GM03348 (cell line): ENCODE measurements around the gene ATG13.
"Not testable (repeated sequence)": the region's sequence is repeated elsewhere in the genome, so short reads cannot be mapped to it uniquely, and the experiment has no call there.

ENCODE experiments used
- DNase-seq: peaks from one replicate; pipeline ENCODE4 v3.0.0; 2012; ENCODE audit warnings: low spot score

Gene ATG13

DNA sequence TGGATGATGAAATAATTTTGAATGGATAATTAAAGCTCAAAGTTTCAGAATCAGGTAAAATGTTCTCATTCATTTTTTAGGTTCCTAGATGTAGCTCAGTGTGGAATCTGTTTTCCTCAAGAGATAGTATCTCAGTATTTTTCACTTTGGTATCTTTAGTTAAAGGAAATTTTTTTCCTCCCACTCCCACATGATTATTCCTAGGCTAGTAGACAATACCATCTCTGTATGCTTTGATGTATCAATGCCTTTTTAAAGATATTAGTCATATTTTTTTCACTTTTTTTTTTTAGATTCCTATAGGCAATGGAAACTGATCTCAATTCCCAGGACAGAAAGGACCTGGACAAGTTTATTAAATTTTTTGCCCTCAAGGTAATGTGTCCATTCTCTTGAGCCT is 26.6 kb downstream of the ATG13 start:
- DNase-seq: no peak

DNA sequence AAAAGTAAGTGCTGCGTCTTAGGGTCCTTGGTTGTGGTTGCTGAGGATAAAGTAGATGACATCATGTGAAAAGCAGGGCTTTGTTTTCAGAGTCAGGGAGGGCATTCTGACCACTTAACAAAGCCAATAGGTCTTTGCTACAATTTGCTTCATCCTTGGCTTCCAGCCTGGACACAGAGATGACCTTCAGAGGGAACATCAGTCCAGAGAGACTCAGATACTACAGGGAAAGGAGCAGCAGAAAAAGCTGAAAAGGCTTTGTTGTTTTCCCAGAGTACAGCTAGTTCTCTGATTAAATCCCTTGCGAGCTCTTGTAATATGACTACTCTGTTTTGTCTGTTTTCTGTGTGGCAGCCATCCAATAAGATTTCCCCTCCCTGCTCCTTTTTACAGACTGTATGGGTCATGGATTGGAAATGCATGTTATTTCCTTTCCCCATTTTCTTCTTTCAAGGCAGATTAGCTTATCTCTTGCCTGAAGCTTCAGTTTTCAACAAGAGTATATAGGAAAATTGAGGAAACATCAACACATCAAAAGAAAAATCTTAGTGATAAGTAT is 31.9 kb downstream of the ATG13 start:
- DNase-seq: peak; percentile 86

DNA sequence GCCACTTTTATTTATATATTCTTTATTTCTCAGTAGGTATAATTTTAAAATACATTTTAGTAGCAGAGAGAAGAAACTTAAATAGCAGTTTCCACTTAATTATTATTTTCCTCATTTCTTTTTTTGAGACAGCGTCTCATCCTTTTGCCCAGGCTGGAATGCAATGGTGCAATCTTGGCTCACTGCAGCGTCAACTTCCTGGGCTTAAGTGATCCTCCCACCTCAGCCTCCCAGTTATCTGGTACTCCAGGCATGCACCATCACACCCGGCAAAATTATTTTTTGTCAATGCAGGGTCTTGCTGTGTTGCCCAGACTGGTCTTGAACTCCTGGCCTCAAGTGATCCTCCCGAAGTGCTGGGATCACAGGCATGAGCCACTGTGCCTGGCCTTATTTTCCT is 38.3 kb downstream of the ATG13 start:
- DNase-seq: no peak

DNA sequence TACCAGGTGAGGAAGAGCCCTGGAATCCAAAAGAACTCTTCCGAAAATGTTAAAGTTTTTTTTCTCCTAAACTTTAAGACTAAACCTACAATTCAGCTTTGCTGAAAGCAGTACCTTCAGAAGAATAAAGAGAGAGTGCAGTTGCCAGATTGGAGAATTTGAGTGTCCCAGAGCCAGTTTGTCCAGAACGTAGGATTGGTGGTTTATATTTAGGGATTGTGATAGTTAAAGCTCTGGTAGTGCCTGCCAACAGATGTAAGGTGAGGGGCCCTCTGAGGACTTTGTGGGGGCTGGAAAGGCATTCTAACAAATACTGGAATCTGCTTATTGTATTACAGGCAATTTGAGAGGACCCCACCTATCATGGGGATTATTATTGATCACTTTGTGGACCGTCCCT is 39.8 kb downstream of the ATG13 start:
- no peak for DNase-seq

DNA sequence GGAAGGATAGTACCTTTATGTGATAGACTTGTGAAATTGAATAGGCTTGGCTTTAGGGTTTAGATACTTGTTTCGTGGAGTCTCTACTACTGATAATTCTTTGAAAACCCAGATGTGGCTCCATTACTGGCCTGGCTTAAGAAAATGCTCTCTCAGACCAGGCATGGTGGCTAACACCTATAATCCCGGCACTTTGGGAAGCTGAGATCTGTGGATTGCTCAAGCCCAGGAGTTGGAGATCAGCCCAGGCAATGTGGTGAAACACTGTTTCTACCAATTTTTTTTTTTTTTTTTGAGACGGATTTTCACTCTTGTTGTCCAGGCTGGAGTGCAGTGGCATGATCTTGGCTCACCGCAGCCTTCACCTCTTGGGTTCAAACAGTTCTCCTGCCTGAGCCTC is 40.9 kb downstream of the ATG13 start:
- DNase-seq: peak; percentile 27

DNA sequence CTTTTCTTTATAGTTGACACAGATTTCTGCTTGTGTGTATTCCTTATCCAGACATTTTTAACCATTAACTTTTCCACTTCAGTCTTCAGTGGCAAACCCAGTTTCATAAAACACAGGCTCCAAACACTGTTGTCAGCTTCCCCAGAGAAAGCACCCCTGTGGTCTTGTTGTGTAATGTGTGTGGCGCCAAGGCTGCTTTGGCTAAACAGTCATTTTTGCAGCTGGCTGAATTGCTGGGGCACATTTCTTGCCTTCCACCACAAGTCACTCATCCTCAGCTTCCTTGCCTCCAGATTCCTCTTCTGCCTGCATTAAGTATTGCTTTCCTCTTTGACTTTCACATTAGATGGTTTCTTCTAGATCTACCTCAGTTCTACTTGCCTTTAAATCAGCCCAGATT is 42.6 kb downstream of the ATG13 start:
- peak; percentile 62 for DNase-seq

DNA sequence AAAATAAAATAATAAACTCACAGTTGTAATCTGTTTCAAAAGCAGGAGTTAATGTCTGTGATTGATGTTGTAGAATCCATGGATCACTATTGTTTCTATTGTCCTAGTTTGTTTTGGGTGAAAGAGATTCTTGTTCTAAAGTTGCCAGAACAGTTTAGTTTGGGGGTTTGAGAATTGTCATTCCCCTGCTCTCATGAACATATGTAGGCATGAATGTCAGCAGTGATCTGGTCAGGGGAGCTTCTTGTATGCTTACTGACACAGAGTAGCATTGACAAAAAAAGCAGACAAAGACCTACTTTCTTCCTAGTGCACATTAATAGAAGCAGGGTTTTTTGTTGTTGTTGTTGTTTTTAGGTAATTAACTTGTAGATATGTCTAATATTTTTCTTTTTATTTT is 44.5 kb downstream of the ATG13 start:
- DNase-seq: no peak

DNA sequence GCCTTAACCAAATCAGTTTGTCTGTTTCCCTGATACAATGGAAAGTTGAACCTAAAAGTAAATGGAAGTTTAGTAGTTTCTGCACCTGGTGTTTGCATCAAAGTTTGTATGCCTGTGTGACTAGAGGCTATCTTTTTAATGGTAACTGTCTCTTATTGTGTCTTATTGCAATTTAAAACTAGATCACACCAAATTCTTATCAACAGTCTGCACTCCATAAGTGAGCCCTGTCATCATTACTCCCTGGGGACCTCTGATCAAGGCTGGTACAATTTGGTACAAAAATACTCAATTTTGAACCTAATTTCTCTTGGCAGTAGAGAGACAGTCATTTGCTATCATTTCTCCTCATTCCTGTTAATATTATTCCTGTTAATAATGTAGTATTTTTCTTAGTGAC is 45.0 kb downstream of the ATG13 start:
- DNase-seq: no peak

DNA sequence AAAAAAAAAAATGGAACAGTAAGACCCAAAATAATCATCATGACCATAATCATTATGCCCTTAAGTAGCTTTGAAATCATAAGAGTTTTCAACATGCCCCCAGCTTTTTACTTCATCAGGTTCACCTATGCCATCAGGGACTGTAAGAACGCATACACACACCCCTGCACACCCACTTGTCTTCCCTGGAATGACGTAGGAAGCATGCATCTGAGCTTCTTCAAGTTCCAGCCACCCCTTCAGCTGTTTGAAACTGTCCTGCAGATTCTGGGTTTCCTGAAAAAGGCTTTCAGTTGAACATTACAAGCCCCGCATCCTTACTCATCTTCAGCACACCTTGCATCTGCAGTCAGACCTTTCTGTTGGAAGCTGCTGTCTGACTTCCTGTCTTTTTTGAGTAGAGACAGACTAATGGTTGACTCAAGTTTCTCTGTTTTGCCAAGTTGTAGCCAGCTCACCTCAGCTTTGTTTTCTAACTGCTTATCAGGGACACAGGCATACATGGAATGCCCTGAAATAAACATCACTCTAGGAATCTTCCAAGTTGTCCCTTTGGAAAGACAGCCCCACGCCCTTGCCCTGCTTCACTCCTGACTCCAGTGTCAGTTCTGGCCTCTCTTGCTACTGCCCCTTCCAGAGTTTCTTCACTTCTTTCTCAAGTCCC is 46.1 kb downstream of the ATG13 start:
- DNase-seq: no peak

DNA sequence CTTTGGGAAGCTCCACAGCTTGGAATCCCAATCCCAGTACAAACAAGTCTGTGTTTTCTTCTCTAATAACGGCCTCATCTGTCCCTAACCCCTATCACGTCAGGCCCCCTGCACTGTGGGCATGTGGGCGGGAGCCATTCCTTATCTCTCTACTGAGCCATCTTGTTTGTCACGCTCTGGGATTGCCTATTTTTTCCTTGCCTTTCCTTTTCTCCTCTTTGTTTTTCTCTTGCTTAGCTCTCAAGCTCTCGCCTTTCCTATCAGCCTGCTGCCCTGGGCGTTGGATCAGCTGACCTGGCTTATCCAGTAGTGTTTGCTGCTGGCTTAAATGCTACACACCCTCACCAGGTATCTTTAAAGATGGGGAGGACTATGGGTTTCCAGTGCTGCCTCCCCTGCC is 47.3 kb downstream of the ATG13 start:
- DNase-seq: no peak

DNA sequence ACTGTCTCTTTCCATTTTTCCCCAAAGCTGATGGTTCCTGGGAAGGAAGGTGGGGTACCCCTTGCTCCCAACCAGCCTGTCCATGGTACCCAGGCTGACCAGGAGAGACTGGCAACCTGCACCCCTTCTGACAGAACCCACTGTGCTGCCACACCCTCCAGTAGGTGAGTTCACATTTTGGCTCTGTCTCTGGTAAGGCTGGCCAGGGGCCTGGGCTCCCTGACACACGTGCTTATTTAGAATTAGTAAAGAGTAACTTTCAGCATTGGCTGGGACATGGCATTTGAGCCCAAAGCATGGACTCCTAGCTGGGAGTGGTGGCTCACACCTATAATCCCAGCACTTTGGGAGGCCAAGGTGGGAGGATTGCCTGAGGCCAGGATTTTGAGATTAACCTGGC is 48.0 kb downstream of the ATG13 start:
- DNase-seq: no peak

DNA sequence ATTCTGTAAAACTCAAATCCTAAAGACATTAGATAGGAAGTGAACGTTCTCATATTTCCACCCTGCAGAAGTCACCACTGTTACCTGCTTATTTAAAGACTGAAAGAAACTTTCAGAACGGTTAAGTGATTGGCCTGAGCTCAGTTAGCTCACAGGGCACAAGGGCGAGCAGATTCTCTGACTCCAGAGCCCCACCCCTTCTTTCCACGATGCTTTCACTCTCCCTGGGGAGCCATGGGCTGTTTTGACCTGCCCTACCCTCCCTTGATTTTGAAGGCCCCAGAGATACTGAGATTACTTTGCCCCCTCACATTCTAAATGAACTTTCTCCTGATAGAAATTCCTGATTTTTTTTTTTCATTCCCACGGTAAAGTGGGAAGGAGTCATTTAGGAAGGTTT is 49.2 kb downstream of the ATG13 start:
- DNase-seq: no peak

DNA sequence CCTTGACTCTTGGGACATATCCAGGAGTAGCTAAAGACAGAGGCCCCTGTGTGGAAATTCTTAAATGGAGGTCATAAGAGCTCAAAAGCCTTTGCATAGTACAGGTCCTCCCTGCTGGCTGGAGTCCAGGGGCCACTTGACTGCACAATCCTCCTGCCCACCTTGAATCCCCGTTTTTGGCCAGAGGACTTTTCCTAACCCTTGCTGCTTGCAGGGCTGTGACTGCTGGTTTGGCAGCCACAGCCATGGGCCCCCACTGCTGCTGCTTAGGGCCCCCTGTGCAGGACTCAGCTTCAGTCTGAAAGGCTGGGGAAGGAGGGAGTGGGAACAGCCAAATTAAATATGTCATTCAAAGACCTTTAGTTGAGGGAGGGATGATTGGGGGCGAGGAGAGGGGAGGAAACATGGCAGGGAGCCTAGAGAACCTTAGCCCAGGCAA is 49.7 kb downstream of the ATG13 start:
- DNase-seq: no peak

DNA sequence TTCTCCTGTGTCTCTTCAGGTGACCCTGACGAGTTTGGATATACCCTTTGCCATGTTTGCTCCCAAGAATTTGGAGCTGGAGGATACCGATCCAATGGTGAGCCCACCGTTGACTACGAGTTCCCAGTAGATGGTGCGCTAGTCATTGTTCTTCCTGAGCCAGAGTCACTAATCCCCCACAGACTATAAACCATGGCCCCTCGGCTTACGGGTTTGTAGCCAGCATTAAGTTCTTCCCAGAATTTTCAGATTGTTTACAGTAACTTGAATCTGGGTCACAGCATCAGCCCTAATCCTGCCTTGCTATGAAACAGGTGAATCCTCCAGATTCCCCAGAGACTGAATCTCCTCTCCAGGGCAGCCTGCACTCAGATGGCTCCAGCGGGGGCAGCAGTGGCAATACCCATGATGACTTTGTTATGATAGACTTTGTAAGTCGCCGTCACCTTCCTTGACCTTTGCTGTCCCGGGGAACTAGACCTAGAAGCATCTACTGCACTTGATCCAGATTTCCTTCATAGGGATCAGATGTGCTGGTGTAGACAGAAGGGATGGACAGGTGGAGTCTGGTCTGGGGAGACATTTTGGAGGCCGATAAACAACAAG is 51.2 kb downstream of the ATG13 start:
- DNase-seq: no peak

DNA sequence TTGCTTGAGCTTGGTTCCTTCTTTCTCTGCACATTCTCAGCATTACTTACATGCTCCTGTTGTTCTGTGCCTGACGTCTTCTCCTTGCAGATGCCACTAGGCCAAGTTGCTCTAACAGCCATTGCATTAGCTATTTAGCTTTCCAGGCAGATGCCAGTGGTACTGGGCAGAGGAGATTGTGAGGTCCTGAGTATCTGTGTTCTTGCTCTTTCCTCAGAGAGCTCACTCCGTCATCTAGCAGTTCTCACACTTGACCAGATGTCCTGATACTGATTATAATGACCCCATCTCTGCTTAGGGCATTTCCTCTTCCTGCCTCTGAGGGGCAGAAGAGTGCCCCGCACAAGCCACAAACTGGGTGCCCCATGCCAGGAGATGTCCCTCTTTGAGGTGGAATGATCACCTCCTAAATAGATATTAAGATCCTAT is 52.4 kb downstream of the ATG13 start:
- DNase-seq: no peak

DNA sequence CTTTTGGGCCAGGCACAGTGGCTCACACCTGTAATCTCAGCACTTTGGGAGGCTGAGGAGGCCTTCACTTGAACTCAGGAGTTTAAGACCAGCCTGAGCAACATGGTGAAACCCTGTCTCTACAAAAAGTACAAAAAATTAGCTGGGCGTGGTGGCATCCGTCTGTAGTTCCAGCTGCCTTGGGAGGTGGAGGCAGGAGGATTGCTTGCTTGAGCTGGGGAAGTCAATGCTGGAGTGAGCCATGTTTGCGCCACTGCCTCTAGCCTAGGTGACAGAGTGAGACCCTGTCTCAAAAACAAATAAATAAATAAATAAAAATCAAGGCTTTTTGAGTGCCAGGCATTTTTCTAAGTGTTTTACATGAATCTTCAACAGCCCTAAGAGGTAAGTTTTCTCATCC is 53.2 kb downstream of the ATG13 start:
- DNase-seq: not testable (repeated sequence)

DNA sequence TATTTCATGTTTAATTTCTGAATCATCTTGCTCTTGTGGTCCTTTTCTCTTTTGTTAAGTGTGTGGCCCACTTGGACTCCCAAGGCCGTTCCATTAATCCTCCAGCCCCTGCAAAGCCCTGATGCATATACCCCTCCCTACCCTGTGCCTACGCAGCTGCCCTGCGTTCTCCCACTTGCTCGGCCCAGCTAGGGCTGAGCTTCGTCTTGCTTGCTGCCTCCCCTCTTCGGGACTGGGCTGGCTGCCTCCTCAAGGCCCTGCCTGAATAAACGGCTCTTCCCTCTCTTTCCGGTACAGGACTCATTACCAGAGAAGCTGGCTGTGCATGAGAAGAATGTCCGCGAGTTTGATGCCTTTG is 54.6 kb downstream of the ATG13 start:
- DNase-seq: no peak

DNA sequence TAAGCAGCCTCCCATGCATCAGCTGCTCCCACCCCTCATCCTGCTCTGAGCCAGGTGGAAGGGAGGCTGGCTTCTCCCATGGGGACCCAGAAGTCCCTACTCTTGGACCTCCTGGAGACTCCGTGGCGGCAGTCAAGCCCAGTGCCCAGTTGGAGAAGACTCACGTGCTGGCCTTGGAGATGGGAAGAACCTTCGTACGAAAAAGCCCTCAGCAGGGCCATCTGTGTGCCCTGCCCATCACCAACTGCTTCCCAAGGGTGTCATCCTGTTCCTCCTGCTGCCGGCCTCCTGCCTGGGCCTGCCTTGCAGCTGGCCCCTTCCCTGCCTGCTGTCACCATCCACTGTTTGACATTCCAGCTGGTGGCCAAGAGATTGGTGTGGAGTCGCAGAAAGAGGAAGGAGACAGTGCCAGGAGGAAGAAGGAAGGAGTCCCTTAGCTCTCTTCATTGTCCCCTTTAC is 55.1 kb downstream of the ATG13 start:
- DNase-seq: no peak

DNA sequence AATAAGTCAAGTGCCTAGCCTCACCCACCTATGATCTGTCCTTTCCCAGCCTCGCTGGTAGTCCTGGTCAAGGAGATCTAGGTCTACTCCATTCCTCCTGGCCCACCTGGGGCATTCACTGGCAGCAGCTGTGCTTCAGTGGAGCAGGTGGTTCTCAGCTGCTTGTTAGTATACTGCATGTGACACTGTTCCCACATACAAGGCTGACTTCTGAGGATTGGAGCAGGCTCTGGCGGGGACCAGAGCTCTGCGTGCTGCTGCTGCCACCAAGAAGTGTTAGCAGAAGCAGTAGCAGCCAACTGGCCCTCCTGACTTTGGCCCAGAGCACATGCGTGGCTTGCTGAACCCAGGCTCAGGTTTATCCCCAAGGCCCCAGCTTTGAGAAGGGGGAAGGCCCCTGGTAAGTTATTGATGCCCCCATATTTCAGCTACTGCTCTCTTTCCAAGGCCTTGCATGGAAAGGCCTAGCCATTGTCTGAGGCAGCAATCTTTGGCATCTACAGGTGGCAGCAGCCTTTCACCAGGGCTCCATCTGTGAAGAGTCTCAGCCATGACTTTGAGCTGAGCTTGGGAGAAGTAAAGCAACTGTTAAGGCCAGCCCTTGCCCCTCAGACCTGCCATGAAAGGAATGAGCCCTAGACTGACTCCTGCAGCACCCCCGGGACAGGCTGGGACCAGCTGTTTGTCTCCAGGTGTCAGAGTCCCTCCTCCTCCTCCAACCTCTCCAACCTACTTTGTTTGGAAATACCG is 56.5 kb downstream of the ATG13 start:
- no peak for DNase-seq

DNA sequence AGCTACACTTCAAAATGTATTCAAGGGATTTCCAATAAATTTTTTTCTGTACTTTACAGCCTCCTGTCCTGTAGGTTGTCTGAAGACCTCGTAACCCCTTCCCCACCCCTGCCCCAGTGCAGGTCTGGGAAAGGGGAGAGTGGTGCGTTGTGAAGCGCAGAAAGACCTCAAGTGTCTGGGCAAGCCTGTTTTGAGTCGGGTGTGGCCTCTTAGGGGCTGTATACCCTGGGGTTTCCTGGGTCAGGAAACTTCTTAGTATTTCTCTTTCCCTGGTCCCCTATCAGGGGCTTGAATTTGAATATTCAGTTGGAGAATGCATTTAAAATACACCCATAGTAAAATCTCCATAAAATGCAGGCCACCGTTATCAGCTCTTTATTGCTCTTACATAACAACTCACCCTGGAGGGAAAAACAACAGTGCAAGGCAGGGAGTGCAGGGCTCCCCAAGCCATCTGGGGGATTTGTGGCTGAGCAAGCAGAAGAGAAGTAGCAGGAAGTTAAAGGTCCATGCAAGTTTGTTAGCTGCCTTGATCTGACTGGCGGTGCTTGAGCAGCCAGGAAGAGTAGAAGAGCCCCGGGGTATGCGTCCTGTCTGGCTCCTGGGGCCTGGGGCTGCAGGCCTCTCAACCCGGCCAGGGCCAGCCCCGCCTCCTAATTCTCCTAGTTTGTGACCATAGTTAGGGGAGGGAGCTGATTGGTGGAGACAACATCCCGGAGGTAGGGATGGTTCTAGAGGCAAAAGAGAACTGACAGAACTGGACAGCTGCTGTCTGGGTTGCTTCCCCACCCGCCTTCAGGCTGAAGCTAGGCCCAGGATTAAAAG is 57.3 kb downstream of the ATG13 start:
- peak; percentile 37 for DNase-seq

DNA sequence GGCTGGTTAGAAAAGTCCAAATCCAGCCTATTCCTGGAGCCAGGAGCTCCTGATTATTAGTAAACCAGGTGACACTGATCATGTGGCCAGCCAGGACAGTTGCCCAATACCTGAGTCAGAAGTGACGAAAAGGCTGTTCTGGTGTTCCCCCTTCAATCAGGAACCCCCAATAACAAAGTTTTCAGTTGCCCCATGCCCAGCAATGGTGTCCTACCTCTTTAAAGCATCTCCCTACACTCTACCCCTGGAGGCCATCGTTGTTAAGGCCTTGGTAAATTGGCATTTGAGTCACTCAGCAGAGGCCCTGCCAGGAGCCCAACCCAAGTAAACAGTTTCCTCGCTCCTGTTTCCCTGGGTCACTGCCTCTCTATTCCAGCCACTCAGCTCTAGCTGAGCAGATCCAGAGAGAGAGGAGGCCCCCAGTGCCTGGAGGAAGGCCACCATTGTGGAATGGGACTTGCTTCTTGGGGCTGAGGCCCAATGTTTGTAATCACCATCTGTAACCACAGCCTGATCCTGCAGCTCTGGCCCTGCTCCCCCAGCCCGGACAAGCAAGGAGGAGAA is 58.0 kb downstream of the ATG13 start:
- DNase-seq: peak; percentile 77

DNA sequence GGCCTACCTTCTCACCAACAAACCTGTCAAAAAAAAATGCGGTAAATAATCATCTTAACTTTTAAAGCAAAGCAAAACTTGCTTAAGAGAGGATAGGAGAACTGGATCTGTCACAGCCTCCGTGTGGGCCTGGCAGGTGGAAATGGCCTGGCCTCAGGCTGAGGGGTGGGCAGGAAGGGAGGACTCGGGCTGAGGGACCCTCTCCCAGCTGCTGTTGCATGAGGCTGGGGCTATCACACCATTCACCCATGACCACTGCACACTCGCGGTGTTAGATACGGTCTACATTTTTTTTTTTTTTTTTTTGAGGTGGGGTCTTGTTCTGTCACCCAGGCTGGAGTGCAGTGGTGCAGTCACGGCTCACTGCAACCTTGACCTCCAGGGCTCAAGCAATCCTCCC is 58.6 kb downstream of the ATG13 start:
- DNase-seq: no peak
